Measurements from ENCODE around the gene GPRIN1.
"Not testable (repeated sequence)": the region's sequence is repeated elsewhere in the genome, so short reads cannot be mapped to it uniquely, and the experiment has no call there.

Gene GPRIN1

GRCh38 chr5:176612008-176612407 is 2.1 kb upstream of the GPRIN1 start:
- Mint-ChIP-seq H3K36me3 (ENCODE audit: insufficient read depth) (peaks cover 19% of the 10 kb centered on the region), H3K9me3 (no peaks in the 10 kb centered on the region), H3K4me3 (no peak overlapping the region), H3K27ac (no peak overlapping the region), H3K27me3 (peaks cover 39 to 46% of the 10 kb centered on the region in 2 donors), H3K4me1 (ENCODE audit: low read depth in 2 of 2) (peaks cover 10 to 13% of the 10 kb centered on the region in 2 donors)
- DNase-seq = no peak
- no peak for ATAC-seq (replicated peaks)

GRCh38 chr5:176611435-176611834 is 1.5 kb upstream of the GPRIN1 start:
- Mint-ChIP-seq H3K9me3 (no peaks in the 10 kb centered on the region), H3K4me3 (no peak overlapping the region), H3K27me3 (peaks cover 33 to 40% of the 10 kb centered on the region in 2 donors), H3K36me3 (ENCODE audit: insufficient read depth) (peaks cover 21% of the 10 kb centered on the region), H3K4me1 (ENCODE audit: low read depth in 2 of 2) (peaks cover 10 to 13% of the 10 kb centered on the region in 2 donors), H3K27ac (no peak overlapping the region)
- ATAC-seq (replicated peaks) (no peak), DNase-seq (peak; percentile 38 to 47 (median 39))

- ATAC-seq (replicated peaks) = no peak
- DNase-seq = no peak
- no peaks in the 10 kb centered on the region for H3K9me3 Mint-ChIP-seq
Measured at GRCh38 chr5:176610435-176610773, 448 bp upstream of the GPRIN1 start.

GRCh38 chr5:176608937-176609723 is 826 bp downstream of the GPRIN1 start:
- ATAC-seq (replicated peaks) = peak; percentile 16
- H3K27ac Mint-ChIP-seq = peak overlapping the region in 1 of 2 donors; percentile 76
- DNase-seq = no peak
- no peaks in the 10 kb centered on the region for H3K9me3 Mint-ChIP-seq
- peak overlapping the region; percentile 82 to 91 for H3K4me3 Mint-ChIP-seq
- H3K36me3 Mint-ChIP-seq (ENCODE audit: insufficient read depth) = peaks cover 21% of the 10 kb centered on the region
- peaks cover 20 to 22% of the 10 kb centered on the region in 2 donors for H3K27me3 Mint-ChIP-seq
- H3K4me1 Mint-ChIP-seq (ENCODE audit: low read depth in 2 of 2) = peaks cover 10 to 13% of the 10 kb centered on the region in 2 donors

More at GRCh38 chr5:176610435-176610773, 448 bp upstream of the GPRIN1 start:
- Mint-ChIP-seq H3K4me1 (ENCODE audit: low read depth in 2 of 2) (peaks cover 10 to 13% of the 10 kb centered on the region in 2 donors), H3K27me3 (peaks cover 23 to 30% of the 10 kb centered on the region in 2 donors), H3K36me3 (ENCODE audit: insufficient read depth) (peaks cover 21% of the 10 kb centered on the region), H3K4me3 (peak overlapping the region; percentile 77 to 78), H3K27ac (no peak overlapping the region)

GRCh38 chr5:176608142-176608705 is 1.7 kb downstream of the GPRIN1 start:
- DNase-seq (no peak), ATAC-seq (replicated peaks) (no peak)
- H3K9me3 Mint-ChIP-seq = no peaks in the 10 kb centered on the region
- no peak overlapping the region for H3K27ac Mint-ChIP-seq
- peaks cover 10 to 13% of the 10 kb centered on the region in 2 donors for H3K4me1 Mint-ChIP-seq (ENCODE audit: low read depth in 2 of 2)
- H3K27me3 Mint-ChIP-seq = peaks cover 20 to 22% of the 10 kb centered on the region in 2 donors
- H3K36me3 Mint-ChIP-seq (ENCODE audit: insufficient read depth) = peaks cover 21% of the 10 kb centered on the region
- H3K4me3 Mint-ChIP-seq = peak overlapping the region; percentile 82 to 91

GRCh38 chr5:176606875-176607274 is 3.1 kb downstream of the GPRIN1 start:
- Mint-ChIP-seq H3K27me3 (peaks cover 8 to 13% of the 10 kb centered on the region in 2 donors), H3K4me1 (ENCODE audit: low read depth in 2 of 2) (peaks cover 10 to 13% of the 10 kb centered on the region in 2 donors), H3K4me3 (no peak overlapping the region), H3K9me3 (no peaks in the 10 kb centered on the region), H3K36me3 (ENCODE audit: insufficient read depth) (peaks cover 21% of the 10 kb centered on the region), H3K27ac (no peak overlapping the region)
- ATAC-seq (replicated peaks) (no peak), DNase-seq (no peak)

GRCh38 chr5:176606032-176606431 is 3.9 kb downstream of the GPRIN1 start:
- no peak overlapping the region for H3K27ac Mint-ChIP-seq
- ATAC-seq (replicated peaks) = no peak
- peaks cover 0 to 7% of the 10 kb centered on the region in 2 donors for H3K27me3 Mint-ChIP-seq
- no peak overlapping the region for H3K4me3 Mint-ChIP-seq
- H3K36me3 Mint-ChIP-seq (ENCODE audit: insufficient read depth) = peaks cover 21% of the 10 kb centered on the region
- H3K9me3 Mint-ChIP-seq = no peaks in the 10 kb centered on the region
- peaks cover 8% of the 10 kb centered on the region in 2 donors for H3K4me1 Mint-ChIP-seq (ENCODE audit: low read depth in 2 of 2)
- DNase-seq = no peak

- Mint-ChIP-seq H3K4me3 (no peak overlapping the region), H3K9me3 (no peaks in the 10 kb centered on the region), H3K27me3 (no peaks in the 10 kb centered on the region), H3K27ac (no peak overlapping the region), H3K36me3 (ENCODE audit: insufficient read depth) (peaks cover 8% of the 10 kb centered on the region), H3K4me1 (ENCODE audit: low read depth in 2 of 2) (no peaks in the 10 kb centered on the region)
- DNase-seq (no peak), ATAC-seq (replicated peaks) (no peak)
Measured at GRCh38 chr5:176603091-176603490, 6.9 kb downstream of the GPRIN1 start.

- DNase-seq = no peak
- Mint-ChIP-seq H3K27me3 (no peaks in the 10 kb centered on the region), H3K27ac (no peak overlapping the region)
Measured at GRCh38 chr5:176601901-176602482, 8.0 kb downstream of the GPRIN1 start.

GRCh38 chr5:176599749-176600430 is 10.1 kb downstream of the GPRIN1 start:
- not testable (repeated sequence) for H3K27me3 Mint-ChIP-seq; H3K36me3 Mint-ChIP-seq (ENCODE audit: insufficient read depth); DNase-seq; H3K4me3 Mint-ChIP-seq; H3K9me3 Mint-ChIP-seq; ATAC-seq (replicated peaks); H3K4me1 Mint-ChIP-seq (ENCODE audit: low read depth in 2 of 2); H3K27ac Mint-ChIP-seq

More at GRCh38 chr5:176601901-176602482, 8.0 kb downstream of the GPRIN1 start:
- Mint-ChIP-seq H3K9me3 (no peaks in the 10 kb centered on the region), H3K4me3 (no peak overlapping the region), H3K4me1 (ENCODE audit: low read depth in 2 of 2) (no peaks in the 10 kb centered on the region), H3K36me3 (ENCODE audit: insufficient read depth) (peaks cover 2% of the 10 kb centered on the region)
- no peak for ATAC-seq (replicated peaks)

- no peak for DNase-seq
- Mint-ChIP-seq H3K36me3 (ENCODE audit: insufficient read depth) (peaks cover 6% of the 10 kb centered on the region), H3K4me1 (ENCODE audit: low read depth in 2 of 2) (peaks cover 7 to 8% of the 10 kb centered on the region in 2 donors), H3K27ac (no peak overlapping the region), H3K27me3 (no peaks in the 10 kb centered on the region), H3K4me3 (peak overlapping the region; percentile 54 to 64), H3K9me3 (no peaks in the 10 kb centered on the region)
- no peak for ATAC-seq (replicated peaks)
Measured at GRCh38 chr5:176597417-176598389, 12.3 kb downstream of the GPRIN1 start.

GRCh38 chr5:176596689-176597416 is 13.1 kb downstream of the GPRIN1 start:
- Mint-ChIP-seq H3K27me3 (no peaks in the 10 kb centered on the region), H3K9me3 (no peaks in the 10 kb centered on the region), H3K4me1 (ENCODE audit: low read depth in 2 of 2) (peaks cover 7 to 8% of the 10 kb centered on the region in 2 donors), H3K27ac (no peak overlapping the region), H3K4me3 (peak overlapping the region; percentile 76), H3K36me3 (ENCODE audit: insufficient read depth) (peaks cover 6% of the 10 kb centered on the region)
- peak; percentile 85 for ATAC-seq (replicated peaks)
- peak; percentile 41 to 55 (median 55) for DNase-seq

Measured in effector memory CD8-positive, alpha-beta T cell (primary cell).